ENCODE measurements around the gene TUBGCP3.

The TUBGCP3 gene

GRCh38 chr13:112616586-112617362 lies 28.8 kb upstream of the TUBGCP3 start:
- Histone ChIP-seq H3K27ac (ENCODE audit: low read depth, low read length, severe bottlenecking) (no peak overlapping the region), H3K4me3 (ENCODE audit: extremely low read depth, insufficient read depth, low read length, poor library complexity, severe bottlenecking) (no peak overlapping the region), H3K36me3 (ENCODE audit: control insufficient read depth, insufficient read depth, low read length) (no peaks in the 10 kb centered on the region), H3K9me3 (ENCODE audit: control insufficient read depth, low read length) (no peaks in the 10 kb centered on the region), H3K4me1 (ENCODE audit: control insufficient read depth, insufficient read depth, low read length, poor library complexity, severe bottlenecking) (no peaks in the 10 kb centered on the region)
- WGBS, 2 experiments (ENCODE audit: insufficient coverage in 2 of 2): 59 to 67% methylated on average over 11 to 12 of the region's 13 CpGs

- Histone ChIP-seq H3K4me3 (ENCODE audit: extremely low read depth, insufficient read depth, low read length, poor library complexity, severe bottlenecking) (no peak overlapping the region), H3K9me3 (ENCODE audit: control insufficient read depth, low read length) (no peaks in the 10 kb centered on the region), H3K27ac (ENCODE audit: low read depth, low read length, severe bottlenecking) (no peak overlapping the region), H3K4me1 (ENCODE audit: control insufficient read depth, insufficient read depth, low read length, poor library complexity, severe bottlenecking) (no peaks in the 10 kb centered on the region), H3K36me3 (ENCODE audit: control insufficient read depth, insufficient read depth, low read length) (no peaks in the 10 kb centered on the region)
- WGBS, 2 experiments (ENCODE audit: insufficient coverage in 2 of 2): 94 to 96% methylated on average over 4 to 7 of the region's 8 CpGs
Measured at GRCh38 chr13:112615391-112615790, 27.4 kb upstream of the TUBGCP3 start.

GRCh38 chr13:112614835-112615234 lies 26.9 kb upstream of the TUBGCP3 start:
- WGBS, 2 experiments (ENCODE audit: insufficient coverage in 2 of 2): 97 to 98% methylated on average over 3 to 4 of the region's 7 CpGs
- Histone ChIP-seq H3K9me3 (ENCODE audit: control insufficient read depth, low read length) (no peaks in the 10 kb centered on the region), H3K4me1 (ENCODE audit: control insufficient read depth, insufficient read depth, low read length, poor library complexity, severe bottlenecking) (no peaks in the 10 kb centered on the region)

GRCh38 chr13:112608212-112608611 lies 20.3 kb upstream of the TUBGCP3 start:
- H3K27ac ChIP-seq (ENCODE audit: low read depth, low read length, severe bottlenecking): no peak overlapping the region
- H3K4me1 ChIP-seq (ENCODE audit: control insufficient read depth, insufficient read depth, low read length, poor library complexity, severe bottlenecking): no peaks in the 10 kb centered on the region
- WGBS, 2 experiments (ENCODE audit: insufficient coverage in 2 of 2): 67 to 90% methylated on average over 1 of the region's 2 CpGs
- H3K4me3 ChIP-seq (ENCODE audit: extremely low read depth, insufficient read depth, low read length, poor library complexity, severe bottlenecking): no peak overlapping the region
- H3K36me3 ChIP-seq (ENCODE audit: control insufficient read depth, insufficient read depth, low read length): no peaks in the 10 kb centered on the region
- H3K9me3 ChIP-seq (ENCODE audit: control insufficient read depth, low read length): no peaks in the 10 kb centered on the region

More at GRCh38 chr13:112614835-112615234, 26.9 kb upstream of the TUBGCP3 start:
- no peak overlapping the region for H3K27ac ChIP-seq (ENCODE audit: low read depth, low read length, severe bottlenecking)
- no peaks in the 10 kb centered on the region for H3K36me3 ChIP-seq (ENCODE audit: control insufficient read depth, insufficient read depth, low read length)
- H3K4me3 ChIP-seq (ENCODE audit: extremely low read depth, insufficient read depth, low read length, poor library complexity, severe bottlenecking): no peak overlapping the region

GRCh38 chr13:112606109-112607001 lies 18.4 kb upstream of the TUBGCP3 start:
- 10 to 12% methylated on average over 34 to 36 of the region's 45 CpGs for WGBS, 2 experiments (ENCODE audit: insufficient coverage in 2 of 2)
- Histone ChIP-seq H3K4me1 (ENCODE audit: control insufficient read depth, insufficient read depth, low read length, poor library complexity, severe bottlenecking) (no peaks in the 10 kb centered on the region), H3K4me3 (ENCODE audit: extremely low read depth, insufficient read depth, low read length, poor library complexity, severe bottlenecking) (peak overlapping the region; percentile 40), H3K9me3 (ENCODE audit: control insufficient read depth, low read length) (no peaks in the 10 kb centered on the region), H3K27ac (ENCODE audit: low read depth, low read length, severe bottlenecking) (peak overlapping the region; percentile 82), H3K36me3 (ENCODE audit: control insufficient read depth, insufficient read depth, low read length) (no peaks in the 10 kb centered on the region)

GRCh38 chr13:112605531-112605990 lies 17.6 kb upstream of the TUBGCP3 start:
- Histone ChIP-seq H3K4me1 (ENCODE audit: control insufficient read depth, insufficient read depth, low read length, poor library complexity, severe bottlenecking) (no peaks in the 10 kb centered on the region), H3K27ac (ENCODE audit: low read depth, low read length, severe bottlenecking) (no peak overlapping the region), H3K4me3 (ENCODE audit: extremely low read depth, insufficient read depth, low read length, poor library complexity, severe bottlenecking) (peak overlapping the region; percentile 40), H3K36me3 (ENCODE audit: control insufficient read depth, insufficient read depth, low read length) (no peaks in the 10 kb centered on the region), H3K9me3 (ENCODE audit: control insufficient read depth, low read length) (no peaks in the 10 kb centered on the region)
- 87 to 90% methylated on average over 15 of the region's 18 CpGs for WGBS, 2 experiments (ENCODE audit: insufficient coverage in 2 of 2)

GRCh38 chr13:112603641-112604225 lies 15.8 kb upstream of the TUBGCP3 start:
- H3K36me3 ChIP-seq (ENCODE audit: control insufficient read depth, insufficient read depth, low read length): no peaks in the 10 kb centered on the region
- 83 to 100% methylated on average over 2 to 3 of the region's 5 CpGs for WGBS, 2 experiments (ENCODE audit: insufficient coverage in 2 of 2)
- no peak overlapping the region for H3K4me3 ChIP-seq (ENCODE audit: extremely low read depth, insufficient read depth, low read length, poor library complexity, severe bottlenecking)
- H3K4me1 ChIP-seq (ENCODE audit: control insufficient read depth, insufficient read depth, low read length, poor library complexity, severe bottlenecking): no peaks in the 10 kb centered on the region
- H3K9me3 ChIP-seq (ENCODE audit: control insufficient read depth, low read length): no peaks in the 10 kb centered on the region
- H3K27ac ChIP-seq (ENCODE audit: low read depth, low read length, severe bottlenecking): no peak overlapping the region

- 87 to 92% methylated on average over 5 of the region's 8 CpGs for WGBS, 2 experiments (ENCODE audit: insufficient coverage in 2 of 2)
- Histone ChIP-seq H3K36me3 (ENCODE audit: control insufficient read depth, insufficient read depth, low read length) (no peaks in the 10 kb centered on the region), H3K4me1 (ENCODE audit: control insufficient read depth, insufficient read depth, low read length, poor library complexity, severe bottlenecking) (no peaks in the 10 kb centered on the region), H3K9me3 (ENCODE audit: control insufficient read depth, low read length) (no peaks in the 10 kb centered on the region), H3K4me3 (ENCODE audit: extremely low read depth, insufficient read depth, low read length, poor library complexity, severe bottlenecking) (no peak overlapping the region), H3K27ac (ENCODE audit: low read depth, low read length, severe bottlenecking) (no peak overlapping the region)
Measured at GRCh38 chr13:112602189-112602588, 14.2 kb upstream of the TUBGCP3 start.

GRCh38 chr13:112601371-112601770 lies 13.4 kb upstream of the TUBGCP3 start:
- H3K27ac ChIP-seq (ENCODE audit: low read depth, low read length, severe bottlenecking): no peak overlapping the region
- WGBS, 2 experiments (ENCODE audit: insufficient coverage in 2 of 2): 93 to 98% methylated on average over 12 to 13 of the region's 14 CpGs
- no peaks in the 10 kb centered on the region for H3K9me3 ChIP-seq (ENCODE audit: control insufficient read depth, low read length)
- H3K4me1 ChIP-seq (ENCODE audit: control insufficient read depth, insufficient read depth, low read length, poor library complexity, severe bottlenecking): no peaks in the 10 kb centered on the region
- no peaks in the 10 kb centered on the region for H3K36me3 ChIP-seq (ENCODE audit: control insufficient read depth, insufficient read depth, low read length)
- no peak overlapping the region for H3K4me3 ChIP-seq (ENCODE audit: extremely low read depth, insufficient read depth, low read length, poor library complexity, severe bottlenecking)

- H3K4me3 ChIP-seq (ENCODE audit: extremely low read depth, insufficient read depth, low read length, poor library complexity, severe bottlenecking): no peak overlapping the region
- H3K4me1 ChIP-seq (ENCODE audit: control insufficient read depth, insufficient read depth, low read length, poor library complexity, severe bottlenecking): no peaks in the 10 kb centered on the region
- WGBS, 2 experiments (ENCODE audit: insufficient coverage in 2 of 2): no CpG with 5 or more reads among the region's 2 CpGs
- no peaks in the 10 kb centered on the region for H3K36me3 ChIP-seq (ENCODE audit: control insufficient read depth, insufficient read depth, low read length)
- no peak overlapping the region for H3K27ac ChIP-seq (ENCODE audit: low read depth, low read length, severe bottlenecking)
- no peaks in the 10 kb centered on the region for H3K9me3 ChIP-seq (ENCODE audit: control insufficient read depth, low read length)
Measured at GRCh38 chr13:112596235-112596634, 8.3 kb upstream of the TUBGCP3 start.
